HTERT RPE-1 (cell line): ENCODE data around the gene FAM163B.

ENCODE experiments used
- in situ Hi-C: fragments of 300-500 bp; cut with MboI; formaldehyde crosslinking; loops from 4 replicates; pipeline ENCODE4 v1.14.3; 2020; ENCODE audit warnings: low sequenced_read_pairs

The FAM163B gene

DNA sequence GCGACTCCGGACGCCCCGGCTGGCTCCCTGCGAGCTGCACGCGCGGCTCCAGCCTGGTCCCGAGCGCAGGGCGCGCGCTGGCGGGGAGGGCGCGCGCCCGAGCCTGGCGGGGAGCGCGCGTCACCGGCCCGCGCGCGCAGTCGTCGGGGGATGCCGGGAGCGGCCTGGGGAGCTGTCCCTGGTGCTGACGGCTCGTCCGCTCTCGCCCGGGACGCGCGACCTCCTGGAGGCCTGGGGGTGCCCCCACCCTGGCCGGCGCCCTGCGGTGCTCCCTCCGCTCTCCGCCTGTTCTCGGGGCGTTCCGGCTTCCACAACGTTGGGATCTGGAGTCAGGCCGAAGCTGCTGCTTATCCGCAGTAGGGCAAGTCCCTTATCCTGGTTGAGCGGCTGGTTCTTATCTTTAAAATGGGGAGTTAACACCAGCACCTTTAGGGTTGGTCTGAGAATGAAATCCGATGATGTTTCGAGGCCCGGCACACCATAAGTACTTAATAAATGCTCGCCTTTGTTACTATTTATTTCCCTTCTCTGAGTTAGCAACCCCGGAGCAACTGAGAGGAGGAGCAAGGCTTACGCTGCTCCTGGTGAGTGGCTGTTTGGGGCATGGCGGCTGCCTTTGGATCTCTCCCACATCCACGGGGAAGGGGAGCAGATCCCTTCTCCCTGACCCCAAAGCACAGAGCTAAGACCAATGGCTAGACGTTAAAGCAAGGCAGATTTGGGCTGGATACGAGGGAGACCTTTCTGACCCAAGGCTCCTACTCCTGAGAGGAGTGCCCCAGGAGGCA lies at the start of gene FAM163B:
TSS of gene FAM163B (minus strand) at position 79 of the 788 bp plus-strand sequence. CDS start 29,166 bp downstream, outside the sequence.
- in situ Hi-C loops, result no loop called here

DNA sequence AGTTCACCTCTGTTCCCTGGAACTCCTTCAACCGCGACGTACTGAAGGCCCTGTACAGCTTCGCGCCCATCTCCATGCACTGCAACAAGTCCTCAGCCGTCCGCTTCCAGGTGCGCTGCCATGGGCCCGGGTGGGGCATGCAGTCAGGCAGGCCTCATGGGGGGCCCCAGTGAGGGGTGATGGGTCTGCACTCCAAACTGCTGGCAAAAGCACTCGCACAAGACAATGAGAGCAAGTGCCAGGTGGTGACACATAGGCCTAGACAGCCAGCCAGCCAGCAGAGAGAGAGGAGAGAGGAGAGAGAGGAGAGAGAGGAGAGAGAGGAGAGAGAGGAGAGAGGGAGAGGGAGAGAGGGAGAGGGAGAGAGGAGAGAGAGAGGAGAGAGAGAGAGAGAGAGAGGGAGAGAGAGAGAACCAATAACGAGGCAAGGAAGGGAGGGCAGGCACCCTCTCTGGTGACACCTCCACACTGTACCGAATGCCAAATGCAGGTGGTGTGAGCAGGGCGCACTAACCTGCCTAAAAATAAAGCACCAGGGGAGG lies 48.0 kb upstream of the FAM163B start:
- in situ Hi-C loops, result no loop called here

DNA sequence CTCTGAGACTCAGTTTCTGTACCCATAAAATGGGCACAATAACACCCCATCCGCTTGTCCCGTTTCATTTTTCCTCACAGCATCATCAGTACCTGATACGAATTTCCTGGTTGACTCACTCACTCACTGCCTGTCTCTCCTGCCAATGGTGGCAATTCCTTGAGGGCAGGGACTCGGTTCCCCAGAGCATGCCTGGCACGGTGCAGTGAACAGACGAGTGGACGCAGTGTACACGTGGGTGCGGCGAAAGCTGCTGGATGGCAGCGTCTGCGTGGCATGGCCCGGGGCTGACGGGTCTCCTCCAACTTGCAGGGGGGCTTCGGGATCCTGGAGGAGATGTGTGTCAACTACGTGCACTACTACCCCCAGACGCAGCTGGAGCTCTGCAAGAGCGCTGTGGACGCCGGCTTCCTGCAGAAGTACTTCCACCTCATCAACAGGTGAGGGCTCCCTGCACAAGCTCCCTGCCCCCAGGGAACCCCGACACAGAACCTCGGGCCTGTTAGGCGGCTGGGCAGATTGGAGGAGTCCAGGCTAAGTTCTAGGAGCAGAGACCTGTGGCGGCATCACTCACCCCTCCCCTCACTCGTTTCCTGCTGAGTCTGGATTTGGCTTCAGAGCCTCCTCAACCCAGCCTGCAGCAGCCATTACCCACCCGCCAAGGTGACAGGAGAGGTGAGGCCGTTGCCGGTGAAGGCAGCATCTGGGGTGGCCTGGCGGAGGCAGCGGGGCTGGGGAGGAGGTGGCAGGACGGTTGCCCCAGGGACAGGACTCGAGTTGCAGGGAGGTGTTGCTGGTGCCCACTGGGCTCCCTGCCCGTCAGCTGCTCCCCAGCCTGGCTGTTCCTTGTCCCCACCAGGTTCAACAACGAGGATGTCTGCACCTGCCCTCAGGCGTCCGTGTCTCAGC lies 47.3 kb upstream of the FAM163B start:
- in situ Hi-C loops, result no loop called here

DNA sequence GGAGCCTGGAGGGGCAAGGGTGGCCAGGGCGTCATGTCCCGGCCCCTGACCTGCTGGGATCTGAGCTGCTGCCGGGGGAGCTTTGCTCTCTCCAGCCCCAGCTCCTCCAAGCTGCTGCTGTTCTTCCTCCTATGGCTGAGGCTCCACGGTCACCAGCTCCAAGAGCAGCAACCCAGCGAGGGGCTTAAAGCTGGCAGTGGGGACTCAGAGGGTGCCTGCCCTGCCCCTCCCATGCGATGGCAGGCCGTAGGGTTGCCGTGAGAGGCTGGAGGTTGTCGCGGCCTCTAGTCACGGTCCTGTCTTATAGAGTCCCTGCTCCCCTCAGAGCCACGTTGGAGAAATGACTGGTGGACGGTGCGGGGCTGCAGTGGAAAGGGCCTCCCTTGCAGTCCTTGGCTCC lies 46.5 kb upstream of the FAM163B start:
- in situ Hi-C loops, result no loop called here

DNA sequence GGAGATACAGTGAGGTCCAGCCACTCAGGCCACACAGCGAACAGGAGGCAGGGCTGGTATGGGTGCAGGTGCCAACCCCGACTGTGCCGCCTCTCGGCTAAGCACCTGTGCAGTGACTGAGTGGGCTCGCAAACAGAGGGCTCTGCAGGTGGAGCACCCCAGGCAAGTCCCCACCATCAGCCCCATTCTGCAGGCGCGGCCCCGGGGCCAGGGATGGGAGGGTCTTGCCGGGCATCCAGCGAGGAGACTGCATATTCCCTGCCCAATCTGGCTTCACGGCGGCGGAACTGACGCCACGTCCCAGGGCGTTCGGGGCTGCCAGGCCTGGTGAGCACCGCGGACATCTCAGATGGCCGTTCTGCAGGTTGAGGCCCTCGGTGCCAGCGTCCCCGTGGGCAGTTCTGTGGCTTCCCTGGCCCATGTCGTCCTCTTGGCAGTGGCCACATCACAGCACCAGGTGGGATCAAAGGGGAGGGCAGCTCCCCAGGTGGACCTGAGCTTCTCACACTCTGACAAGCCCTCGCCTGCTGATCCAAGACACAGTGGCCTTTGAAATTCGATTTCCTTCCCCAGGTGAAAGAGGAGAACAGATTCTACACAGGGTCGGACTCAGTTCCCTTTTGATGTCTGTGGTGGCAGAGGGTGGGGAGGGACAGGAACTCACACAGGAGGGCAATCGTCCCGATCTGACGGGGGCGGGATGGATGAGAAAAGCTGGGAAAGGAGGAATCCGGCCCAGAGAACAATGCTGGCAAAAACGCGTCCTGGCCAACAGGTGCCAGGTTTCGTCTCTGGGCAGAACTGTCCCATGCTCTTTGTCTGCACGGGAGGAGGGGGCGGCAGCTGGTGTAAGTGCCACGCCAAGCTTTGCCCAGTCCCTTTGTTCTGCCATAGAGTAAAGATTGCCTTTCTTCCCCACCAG lies 45.8 kb upstream of the FAM163B start:
- in situ Hi-C loops, result no loop called here

DNA sequence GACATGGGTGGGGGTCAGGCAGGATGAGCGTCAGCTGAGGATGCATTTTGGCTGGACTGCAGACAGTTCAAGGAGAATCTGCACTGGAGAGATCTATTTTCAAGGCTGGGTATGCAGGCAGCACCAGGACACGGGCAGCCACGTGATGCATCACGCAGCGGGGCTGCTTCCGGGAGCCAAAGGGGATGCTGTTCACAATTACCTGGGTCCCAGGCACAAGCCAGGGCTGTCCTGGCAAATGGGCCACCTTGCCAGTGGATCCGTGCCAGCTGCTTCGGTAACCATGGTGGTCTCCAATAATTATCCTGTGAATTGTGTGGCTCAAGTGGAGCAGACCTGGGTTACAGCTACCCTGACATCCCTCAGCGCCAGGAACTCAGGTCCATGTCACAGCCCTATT lies 44.4 kb upstream of the FAM163B start:
- in situ Hi-C loops, result no loop called here

DNA sequence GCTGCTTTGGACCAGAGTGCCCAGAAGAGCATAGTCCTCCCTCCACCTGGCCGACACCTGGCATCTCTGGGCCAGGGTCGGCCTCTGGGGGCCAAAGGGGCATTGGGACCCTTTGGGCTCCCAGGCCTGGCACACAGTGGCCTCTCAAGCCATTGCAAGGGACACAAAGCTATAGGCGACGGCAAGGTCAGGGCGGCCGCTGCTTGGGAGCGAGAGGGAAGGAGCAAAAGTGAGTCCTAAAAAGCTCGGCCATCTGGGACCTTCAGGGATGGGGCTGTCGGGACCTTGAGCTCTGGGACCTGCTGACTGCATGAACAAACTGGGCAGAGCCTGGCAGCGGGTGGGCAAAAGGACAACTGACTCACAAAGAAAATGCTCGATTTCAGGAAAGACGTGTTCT lies 40.8 kb upstream of the FAM163B start:
- in situ Hi-C loops, result no loop called here

DNA sequence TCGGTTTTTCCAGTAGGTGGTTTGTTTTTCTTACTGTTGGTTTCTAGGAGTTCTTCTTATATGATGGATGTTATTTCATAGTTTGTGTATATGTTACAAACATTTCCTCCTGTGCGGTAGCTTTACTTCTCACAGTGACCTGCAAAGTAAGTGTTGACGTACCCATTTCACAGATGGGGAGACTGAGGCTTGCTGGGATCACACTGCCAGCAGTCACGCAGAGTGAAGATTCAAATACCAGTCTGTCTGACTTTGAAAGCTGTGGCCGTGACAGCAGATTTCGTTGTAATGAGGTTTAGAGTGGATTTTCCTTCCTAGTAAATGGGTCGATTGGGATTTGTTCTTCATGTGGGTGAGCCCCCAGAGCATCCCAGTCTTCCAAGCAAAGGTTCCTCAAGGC lies 40.0 kb upstream of the FAM163B start:
- in situ Hi-C loops, result no loop called here

DNA sequence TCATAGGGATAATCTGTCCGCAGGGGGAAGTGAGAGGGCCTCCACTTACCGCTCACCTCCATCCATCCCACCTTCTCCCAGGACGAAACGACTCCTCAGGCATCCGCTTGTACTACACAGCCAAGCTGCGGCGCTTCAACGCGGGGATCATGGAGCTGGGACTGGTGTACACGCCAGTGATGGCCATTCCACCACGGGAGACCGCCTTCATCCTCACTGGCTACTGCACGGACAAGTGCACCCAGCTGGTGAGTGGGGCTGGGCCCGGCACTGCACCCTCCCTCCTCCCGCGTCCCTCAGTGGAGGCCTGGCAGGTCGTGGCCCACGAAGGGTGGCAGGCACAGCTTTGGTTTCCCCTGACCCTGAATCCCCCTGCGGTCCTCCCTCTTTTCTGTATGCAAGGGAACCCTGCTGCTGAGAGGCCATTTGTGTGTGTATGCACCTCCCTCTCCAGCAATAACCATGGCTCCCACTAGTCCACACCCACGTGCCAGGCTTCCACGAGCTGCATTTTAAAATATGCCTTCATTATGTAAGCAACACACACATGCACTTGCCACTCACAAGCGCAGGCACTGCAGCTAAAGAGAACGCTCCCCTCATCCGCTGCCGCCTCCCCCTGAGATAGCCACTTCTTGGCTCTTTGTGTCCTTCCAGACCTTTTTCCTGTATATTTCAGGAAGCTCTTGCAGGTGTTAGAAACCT lies 38.7 kb upstream of the FAM163B start:
- in situ Hi-C loops, result no loop called here

DNA sequence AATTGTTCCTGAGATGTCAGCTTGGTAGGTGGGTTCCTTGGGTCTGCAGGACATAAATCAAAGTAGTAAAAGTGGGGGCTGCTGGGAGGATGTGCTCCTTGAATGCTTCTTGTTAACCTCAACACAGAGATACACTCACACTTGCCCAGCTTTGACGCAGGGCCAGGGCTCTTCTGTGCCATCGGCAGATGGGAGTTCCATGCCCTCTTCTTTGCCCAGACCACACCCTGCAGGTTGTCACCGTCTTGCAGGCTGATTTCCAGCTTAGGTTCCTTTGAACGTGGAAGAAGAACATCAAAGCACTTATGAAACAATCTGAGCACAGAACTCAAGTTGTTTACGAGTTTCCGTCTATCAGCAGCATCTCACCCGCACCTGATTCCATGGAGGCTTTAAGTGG lies 38.0 kb upstream of the FAM163B start:
- in situ Hi-C loops, result no loop called here

DNA sequence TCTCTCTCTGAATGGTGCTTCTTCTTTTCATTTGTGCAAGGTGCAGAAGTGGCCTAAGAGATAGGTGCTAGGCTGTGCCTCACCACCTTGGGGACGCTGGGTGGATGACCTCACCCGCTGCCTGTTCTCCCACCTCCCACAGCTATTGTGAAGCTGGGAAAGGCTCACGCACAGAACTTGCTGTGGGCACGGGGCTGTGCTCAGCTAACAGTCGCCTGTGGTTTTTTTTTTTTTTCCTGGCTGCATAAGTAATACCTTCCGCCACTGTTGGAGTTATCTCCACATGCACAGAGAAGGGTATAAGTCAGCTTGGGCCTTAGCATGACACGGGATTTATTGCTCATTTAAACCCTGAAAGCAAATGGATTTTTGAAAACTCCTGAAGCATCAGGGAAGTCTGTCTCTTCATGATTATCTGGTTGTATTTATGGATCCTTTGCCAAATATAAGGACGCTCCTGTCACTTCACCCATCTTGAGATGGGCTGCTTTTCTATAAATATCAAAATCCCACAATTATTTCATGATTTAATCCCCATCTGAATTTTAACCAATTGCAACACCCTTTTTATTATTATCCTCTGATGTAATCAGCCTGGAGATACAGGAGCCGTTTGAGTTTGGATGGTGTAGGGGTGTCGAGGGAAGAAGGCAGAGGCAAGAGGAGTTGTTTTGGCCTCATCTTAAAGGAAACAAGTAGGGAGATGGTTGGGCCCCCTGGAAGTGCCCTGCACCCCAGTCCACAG lies 36.0 kb upstream of the FAM163B start:
- in situ Hi-C loops, result no loop called here

DNA sequence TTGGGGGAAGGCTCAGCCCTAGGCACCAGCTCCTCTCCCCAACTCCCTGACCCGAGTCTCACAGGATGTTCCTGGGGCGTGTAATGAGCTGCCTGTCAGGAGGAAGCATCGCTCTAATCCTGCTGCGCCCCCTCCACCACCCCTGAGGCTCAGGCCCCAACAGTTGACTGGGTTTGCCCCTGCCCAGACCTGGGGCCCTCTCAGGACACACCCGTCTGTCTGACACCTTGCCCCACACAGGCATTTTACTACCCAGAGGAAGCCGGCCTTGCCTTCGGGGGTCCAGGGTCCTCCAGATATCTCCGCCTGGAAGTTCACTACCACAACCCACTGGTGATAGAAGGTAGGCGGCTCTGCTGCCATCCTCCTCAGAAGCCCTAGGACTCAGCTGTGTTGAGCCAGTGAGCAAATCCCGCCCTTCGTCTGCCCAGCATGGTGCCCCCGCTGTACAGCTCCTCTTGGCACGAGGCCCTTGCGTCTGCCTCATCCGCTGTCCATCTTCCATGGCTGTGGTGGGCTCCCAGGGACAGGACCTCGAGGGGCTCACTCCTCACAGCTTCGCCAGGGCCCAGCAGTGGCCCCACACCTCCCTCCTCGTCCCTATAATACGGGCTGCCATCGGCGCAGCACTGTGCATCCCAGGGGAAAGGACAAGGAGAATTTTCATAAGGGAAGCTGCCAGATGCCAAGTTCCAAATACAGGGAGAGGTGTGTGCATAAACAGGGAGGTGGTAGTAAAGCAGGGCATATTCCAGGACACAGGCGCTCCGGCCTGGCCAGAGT lies 35.0 kb upstream of the FAM163B start:
- in situ Hi-C loops, result no loop called here

DNA sequence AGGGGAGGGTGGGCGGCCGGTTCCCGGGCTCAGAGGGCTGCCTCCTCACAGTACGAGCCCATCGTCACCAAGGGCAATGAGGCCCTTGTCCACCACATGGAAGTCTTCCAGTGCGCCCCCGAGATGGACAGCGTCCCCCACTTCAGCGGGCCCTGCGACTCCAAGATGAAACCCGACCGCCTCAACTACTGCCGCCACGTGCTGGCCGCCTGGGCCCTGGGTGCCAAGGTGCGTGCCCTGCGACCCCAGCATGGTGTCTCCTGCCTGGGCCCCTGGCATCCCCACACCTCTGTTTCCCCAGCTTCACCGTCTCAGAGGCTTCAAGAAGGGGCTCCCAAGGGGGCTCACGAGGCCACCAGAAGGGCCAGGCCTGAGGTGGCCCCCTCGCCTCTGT lies 34.2 kb upstream of the FAM163B start:
- in situ Hi-C loops, result no loop called here

DNA sequence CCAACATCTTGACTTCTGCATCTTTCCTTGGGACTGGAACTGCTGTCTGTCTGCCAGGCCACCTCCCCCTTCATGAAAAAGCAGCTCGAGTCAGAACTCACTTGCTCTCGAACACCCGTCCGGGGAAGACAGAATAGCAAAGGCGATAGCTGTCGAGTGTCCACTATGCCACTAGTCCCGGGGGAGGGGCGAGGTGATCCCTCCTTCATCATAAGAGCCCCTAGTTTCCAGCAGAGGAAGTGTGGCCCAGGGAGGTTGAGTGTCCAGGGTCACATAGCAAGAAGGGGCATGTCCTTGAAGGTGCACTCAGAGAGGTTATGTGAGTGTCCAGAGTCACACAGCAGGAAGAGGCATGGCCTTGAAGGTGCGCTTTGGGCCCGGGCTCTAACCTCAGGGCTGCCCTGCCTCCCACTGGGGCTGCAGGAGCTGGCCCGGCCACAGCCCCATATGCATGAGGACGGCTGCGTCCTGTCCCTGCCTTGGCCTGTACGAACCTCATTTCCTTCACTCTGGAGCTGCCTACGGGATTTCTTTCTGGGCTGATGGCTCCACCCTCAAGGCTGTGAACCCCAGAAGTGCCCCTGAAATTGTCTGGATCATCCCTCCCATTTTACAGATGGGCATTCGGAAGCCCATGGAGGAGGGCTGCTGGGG lies 33.6 kb upstream of the FAM163B start:
- in situ Hi-C loops, result no loop called here

DNA sequence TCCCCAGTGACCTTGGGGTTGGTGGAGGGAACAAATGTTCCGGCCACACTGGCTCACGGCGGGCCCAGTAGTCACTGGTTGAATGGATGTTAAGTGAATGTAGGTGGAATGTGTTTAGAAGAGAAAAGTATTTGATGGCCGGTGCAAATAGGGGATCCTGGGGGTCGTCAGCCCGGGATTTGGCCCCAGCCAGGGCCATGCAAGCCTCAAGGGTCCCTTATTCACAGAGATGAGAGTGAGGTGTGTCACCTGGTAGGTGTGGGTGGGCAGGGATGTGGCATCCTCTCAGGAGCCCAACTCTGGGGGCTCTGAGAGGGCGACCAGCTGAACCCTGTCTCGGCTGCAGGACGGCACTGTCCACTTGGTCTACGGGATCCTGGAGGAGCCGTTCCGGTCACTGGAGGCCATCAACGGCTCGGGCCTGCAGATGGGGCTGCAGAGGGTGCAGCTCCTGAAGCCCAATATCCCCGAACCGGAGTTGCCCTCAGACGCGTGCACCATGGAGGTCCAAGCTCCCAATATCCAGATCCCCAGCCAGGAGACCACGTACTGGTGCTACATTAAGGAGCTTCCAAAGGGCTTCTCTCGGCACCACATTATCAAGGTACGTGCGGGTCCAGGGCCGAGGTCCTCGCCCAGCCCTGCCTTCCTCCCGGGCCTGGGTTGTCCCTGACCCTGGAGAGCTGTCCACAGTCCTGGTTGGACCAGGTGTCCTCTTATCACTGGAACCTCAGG lies 32.8 kb upstream of the FAM163B start:
- in situ Hi-C loops, result no loop called here

DNA sequence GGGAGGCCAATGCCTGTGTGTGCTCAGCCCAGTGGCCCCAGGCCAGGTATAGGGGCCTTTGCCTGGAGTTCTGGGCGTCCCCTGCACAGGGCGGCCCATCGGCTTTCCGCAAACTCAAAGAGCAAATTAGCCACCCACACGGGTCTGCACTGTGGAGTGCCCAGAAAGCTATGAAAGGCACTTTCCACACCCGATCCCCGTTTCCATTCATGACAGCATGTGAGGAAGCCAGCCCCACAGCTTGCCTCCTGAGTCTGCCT lies 32.1 kb upstream of the FAM163B start:
- in situ Hi-C loops, result no loop called here

DNA sequence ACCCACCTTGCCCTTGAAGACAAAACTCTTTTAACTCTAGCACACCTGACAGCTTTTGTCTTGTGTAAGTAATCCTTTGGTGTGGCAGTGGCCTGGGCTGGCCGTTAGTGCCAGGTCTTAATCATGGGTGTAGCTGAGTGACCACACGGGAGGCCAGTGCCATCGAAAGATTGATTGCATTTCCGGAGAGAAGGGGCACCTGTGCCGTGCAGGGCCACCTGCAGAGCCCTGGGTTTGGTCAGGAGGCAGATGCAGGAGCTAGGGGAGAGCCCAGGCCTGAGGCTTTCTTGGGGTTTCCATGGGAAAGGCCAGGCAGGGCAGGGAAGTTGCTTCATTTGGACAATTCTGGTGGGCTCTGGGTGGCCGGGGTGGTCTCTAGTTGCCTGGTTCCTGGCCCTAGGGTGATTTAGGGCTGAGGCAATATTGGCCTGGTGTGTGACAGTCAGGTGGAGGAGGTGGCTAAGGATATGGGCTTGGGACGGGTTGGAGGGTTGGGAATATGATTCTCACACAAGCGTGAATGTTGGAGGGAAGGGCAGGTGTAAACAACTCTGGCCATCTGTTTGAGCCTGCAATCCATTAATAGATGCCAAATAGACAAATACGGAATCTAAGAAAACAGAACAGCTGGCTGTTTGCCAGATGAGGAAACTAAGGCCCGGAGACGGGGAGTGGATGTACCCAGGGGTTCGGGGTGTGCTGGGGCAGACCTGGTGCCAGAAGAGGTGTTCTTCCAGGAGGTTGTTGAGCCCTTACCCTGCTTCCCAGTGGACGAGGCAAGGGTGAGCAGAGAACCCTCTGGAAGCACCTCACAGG lies 31.6 kb upstream of the FAM163B start:
- in situ Hi-C loops, result no loop called here
